SK-N-SH (cell line): Measurements from ENCODE around the gene ACAD10. TPM values are rescaled to one million over a fixed set of nuclear protein-coding genes. Genes with fewer than 3 reads are reported as not detected.

ENCODE experiments used
- CTCF ChIA-PET: fragments of 300-600, 350-600 bp; formaldehyde crosslinking; extraction: SDS; loops from one replicate; lab custom pipeline; 2021; lab: Yijun Ruan, JAX
- POLR2A ChIA-PET: fragments of 350-600 bp; sonication (Branson Sonifier 250); formaldehyde crosslinking; extraction: SDS; loops from one replicate; lab custom pipeline; 2020; ENCODE audit warnings: antibody characterized with exemption, inconsistent platforms; lab: Yijun Ruan, JAX
- DNase-seq: peaks from one replicate; pipeline ENCODE4 v3.0.0; 2012
- H2AFZ ChIP-seq: fragments of 200-600 bp; sonication (generic); 2 replicates; pipeline ENCODE4 v1.8.1; 2016; ENCODE audit warnings: antibody characterized with exemption, mild to moderate bottlenecking, low read depth
- H3F3A ChIP-seq: fragments of 200-600 bp; sonication (generic); replicated peaks from 2 replicates; pipeline ENCODE3; 2016; ENCODE audit warnings: antibody characterized with exemption, mild to moderate bottlenecking; ENCODE audit not compliant: insufficient read depth
- H3K27ac ChIP-seq, 2 experiments: fragments of 200-500 bp in 1 of 2; fragments of 200-600 bp in 1 of 2; sonication (Bioruptor generic) in 1 of 2; sonication (generic), shearing (Covaris generic) in 1 of 2; 2 replicates each; pipeline versions ENCODE4 v1.5.1 to v1.6.1; 2014 to 2016; ENCODE audit warnings: low read depth in 2 of 2, inconsistent platforms in 1 of 2, low read length in 1 of 2, mild to moderate bottlenecking in 1 of 2, mixed read lengths in 1 of 2
- H3K27me3 ChIP-seq: fragments of 200-600 bp; sonication (generic), shearing (Covaris generic); 2 replicates; pipeline ENCODE4 v1.6.1; 2016; ENCODE audit warnings: mixed run types; ENCODE audit not compliant: insufficient read depth
- H3K36me3 ChIP-seq, 2 experiments: fragments of 200-500 bp in 1 of 2; fragments of 200-600 bp in 1 of 2; sonication (Bioruptor generic) in 1 of 2; sonication (generic) in 1 of 2; replicated peaks in 1 of 2; 2 replicates each; pipeline versions ENCODE3 to v1.5.1; 2014 to 2016; ENCODE audit warnings: low read length in 1 of 2, mild to moderate bottlenecking in 1 of 2; ENCODE audit not compliant: insufficient read depth in 2 of 2, control insufficient read depth in 1 of 2
- H3K4me1 ChIP-seq, 2 experiments: fragments of 200-500 bp in 1 of 2; fragments of 200-600 bp in 1 of 2; sonication (Bioruptor generic) in 1 of 2; sonication (generic), shearing (Covaris generic) in 1 of 2; 2 replicates each; pipeline versions ENCODE4 v1.5.1 to v1.6.1; 2014 to 2016; ENCODE audit warnings: low read depth in 1 of 2, low read length in 1 of 2, mixed run types in 1 of 2; ENCODE audit not compliant: insufficient read depth in 2 of 2, control insufficient read depth in 1 of 2
- H3K4me2 ChIP-seq: fragments of 200-600 bp; sonication (generic), shearing (Covaris generic); 2 replicates; pipeline ENCODE4 v1.6.1; 2017; ENCODE audit warnings: mixed run types
- H3K4me3 ChIP-seq, 2 experiments: fragments of 200-500 bp in 1 of 2; fragments of 200-600 bp in 1 of 2; sonication (Bioruptor generic) in 1 of 2; sonication (generic), shearing (Covaris generic) in 1 of 2; 2 replicates each; pipeline versions ENCODE4 v1.5.1 to v1.8.1; 2014 to 2016; ENCODE audit warnings: low read depth in 2 of 2, inconsistent platforms in 1 of 2, low read length in 1 of 2, mild to moderate bottlenecking in 1 of 2, mixed read lengths in 1 of 2, moderate library complexity in 1 of 2
- H3K79me2 ChIP-seq: fragments of 200-600 bp; sonication (generic); 2 replicates; pipeline ENCODE4 v1.8.1; 2017; ENCODE audit warnings: mild to moderate bottlenecking; ENCODE audit not compliant: insufficient read depth
- H3K9ac ChIP-seq: fragments of 200-600 bp; sonication (generic); 2 replicates; pipeline ENCODE4 v1.6.1; 2017; ENCODE audit warnings: mixed run types
- H3K9me2 ChIP-seq: fragments of 200-600 bp; sonication (generic); 2 replicates; pipeline ENCODE4 v1.6.1; 2017; ENCODE audit warnings: mixed run types
- H3K9me3 ChIP-seq: fragments of 200-600 bp; sonication (generic); 2 replicates; pipeline ENCODE4 v1.6.1; 2017; ENCODE audit warnings: mixed run types, mild to moderate bottlenecking, moderate library complexity
- H4K20me1 ChIP-seq: fragments of 200-600 bp; sonication (generic); 2 replicates; pipeline ENCODE4 v1.6.1; 2017; ENCODE audit warnings: mild to moderate bottlenecking, mixed run types; ENCODE audit not compliant: insufficient read depth
- ELF1 ChIP-seq: IDR thresholded peaks from 2 replicates; pipeline ENCODE4 v1.4.0; 2012
- FOSL2 ChIP-seq: IDR thresholded peaks from 2 replicates; pipeline ENCODE4 v1.4.0; 2012; ENCODE audit warnings: low read depth, mild to moderate bottlenecking, moderate library complexity, borderline replicate concordance
- FOXJ3 ChIP-seq: sonication (generic); formaldehyde crosslinking; IDR thresholded peaks from 2 replicates; pipeline ENCODE4 v1.5.1; 2020; ENCODE audit warnings: mild to moderate bottlenecking, missing genetic modification reagents
- FOXM1 ChIP-seq: IDR thresholded peaks from 2 replicates; pipeline ENCODE4 v1.4.0; 2012; ENCODE audit warnings: low read depth, mild to moderate bottlenecking
- JUND ChIP-seq: IDR thresholded peaks from 2 replicates; pipeline ENCODE4 v1.4.0; 2012
- MXI1 ChIP-seq: IDR thresholded peaks from 2 replicates; pipeline ENCODE4 v1.6.1; 2012; ENCODE audit warnings: mild to moderate bottlenecking, low read depth, low read length, improper control_type of control experiment
- NFIC ChIP-seq: IDR thresholded peaks from 2 replicates; pipeline ENCODE4 v1.4.0; 2012; ENCODE audit warnings: borderline replicate concordance
- RAD21 ChIP-seq: IDR thresholded peaks from 2 replicates; pipeline ENCODE4 v1.6.1; 2012; ENCODE audit warnings: mild to moderate bottlenecking, low read length
- RXRA ChIP-seq: IDR thresholded peaks from 2 replicates; pipeline ENCODE4 v1.4.0; 2012; ENCODE audit warnings: low read depth, mild to moderate bottlenecking, borderline replicate concordance
- TCF12 ChIP-seq: IDR thresholded peaks from 2 replicates; pipeline ENCODE4 v1.4.0; 2012
- TEAD4 ChIP-seq: IDR thresholded peaks from 2 replicates; pipeline ENCODE4 v1.4.0; 2012; ENCODE audit warnings: mild to moderate bottlenecking, borderline replicate concordance; ENCODE audit not compliant: insufficient read depth
- YY1 ChIP-seq: IDR thresholded peaks from 2 replicates; pipeline ENCODE4 v1.4.0; 2012; ENCODE audit warnings: low read depth, mild to moderate bottlenecking
- WGBS: methylation state at CpG from one replicate; pipeline ENCODE4 v1.1.6; 2017; ENCODE audit warnings: low lambda C conversion rate; 5-methylcytosine and 5-hydroxymethylcytosine counted together
- polyA plus RNA-seq, 3 experiments: library from polyadenylated mRNA; depleted of rRNA; stranded (reverse); fragments of >200 nt; gene quantifications; 2 replicates each; pipeline ENCODE4 v1.2.3, GENCODE V29; 2012
- TF ChIP-seq, protein P1 (sequence below): fragments of 150-350 bp; IDR thresholded peaks from 2 replicates; pipeline ENCODE4 v1.6.1; 2016; ENCODE audit warnings: mild to moderate bottlenecking, low read depth, low read length
- TF ChIP-seq, protein P2 (sequence below): IDR thresholded peaks from 2 replicates; pipeline ENCODE4 v1.4.0; 2012; ENCODE audit warnings: low read depth
- TF ChIP-seq, protein P3 (sequence below): IDR thresholded peaks from 2 replicates; pipeline ENCODE4; 2012
- TF ChIP-seq, protein P4 (sequence below): IDR thresholded peaks from 2 replicates; pipeline ENCODE4 v1.6.1; 2012; ENCODE audit warnings: mild to moderate bottlenecking, low read depth, low read length, moderate library complexity

ACAD10 gene
- polyA plus RNA-seq, 1 of the 3 experiments (the other 2 are of a cell fraction) = 24.6 TPM

DNA sequence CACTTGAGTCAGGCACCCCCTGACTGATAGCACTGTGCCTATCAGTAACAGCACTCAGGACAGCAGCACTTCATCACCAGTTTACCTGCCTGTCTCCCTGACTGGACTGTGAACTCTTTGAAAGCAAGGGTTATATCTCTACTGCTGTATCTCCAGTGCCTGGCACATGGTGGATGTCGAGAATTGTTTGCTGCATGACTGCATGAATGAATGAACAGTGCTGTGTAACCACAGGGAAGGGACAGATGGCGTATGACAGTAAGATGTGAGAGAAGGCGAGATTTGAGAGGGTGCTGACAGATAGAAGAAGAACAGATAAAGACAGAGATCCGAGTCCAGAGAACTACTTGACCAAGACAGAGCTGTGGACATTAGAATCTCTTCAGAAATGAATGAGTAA is 29.8 kb upstream of the ACAD10 start:
- ChIA-PET CTCF (no interaction called here), POLR2A (no interaction called here)
- DNase-seq = no peak
- H3K79me2 ChIP-seq = no peaks in the 10 kb centered on the region
- no peak overlapping the region for H3K4me3 ChIP-seq
- WGBS = 95% methylated on average over 4 of the region's 4 CpGs
- TF ChIP-seq RAD21 (no peak), FOSL2 (no peak), FOXM1 (no peak), TCF12 (no peak), MXI1 (no peak)
- TF ChIP-seq, protein P1, sequence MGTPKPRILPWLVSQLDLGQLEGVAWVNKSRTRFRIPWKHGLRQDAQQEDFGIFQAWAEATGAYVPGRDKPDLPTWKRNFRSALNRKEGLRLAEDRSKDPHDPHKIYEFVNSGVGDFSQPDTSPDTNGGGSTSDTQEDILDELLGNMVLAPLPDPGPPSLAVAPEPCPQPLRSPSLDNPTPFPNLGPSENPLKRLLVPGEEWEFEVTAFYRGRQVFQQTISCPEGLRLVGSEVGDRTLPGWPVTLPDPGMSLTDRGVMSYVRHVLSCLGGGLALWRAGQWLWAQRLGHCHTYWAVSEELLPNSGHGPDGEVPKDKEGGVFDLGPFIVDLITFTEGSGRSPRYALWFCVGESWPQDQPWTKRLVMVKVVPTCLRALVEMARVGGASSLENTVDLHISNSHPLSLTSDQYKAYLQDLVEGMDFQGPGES = no peak
- TF ChIP-seq, protein P2, sequence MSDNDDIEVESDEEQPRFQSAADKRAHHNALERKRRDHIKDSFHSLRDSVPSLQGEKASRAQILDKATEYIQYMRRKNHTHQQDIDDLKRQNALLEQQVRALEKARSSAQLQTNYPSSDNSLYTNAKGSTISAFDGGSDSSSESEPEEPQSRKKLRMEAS = no peak
- no peaks in the 10 kb centered on the region for H4K20me1 ChIP-seq
- no peaks in the 10 kb centered on the region for H3K9me3 ChIP-seq
- no peaks in the 10 kb centered on the region for H3K9me2 ChIP-seq
- no peaks in the 10 kb centered on the region for H3K4me1 ChIP-seq
- H3K27ac ChIP-seq = no peak overlapping the region
- no peaks in the 10 kb centered on the region for H3F3A ChIP-seq
- no peak overlapping the region for H3K9ac ChIP-seq
- peaks cover 45 to 52% of the 10 kb centered on the region in 2 experiments for H3K36me3 ChIP-seq
- H2AFZ ChIP-seq = no peak overlapping the region
- no peak overlapping the region for H3K4me2 ChIP-seq
- H3K27me3 ChIP-seq = no peaks in the 10 kb centered on the region

DNA sequence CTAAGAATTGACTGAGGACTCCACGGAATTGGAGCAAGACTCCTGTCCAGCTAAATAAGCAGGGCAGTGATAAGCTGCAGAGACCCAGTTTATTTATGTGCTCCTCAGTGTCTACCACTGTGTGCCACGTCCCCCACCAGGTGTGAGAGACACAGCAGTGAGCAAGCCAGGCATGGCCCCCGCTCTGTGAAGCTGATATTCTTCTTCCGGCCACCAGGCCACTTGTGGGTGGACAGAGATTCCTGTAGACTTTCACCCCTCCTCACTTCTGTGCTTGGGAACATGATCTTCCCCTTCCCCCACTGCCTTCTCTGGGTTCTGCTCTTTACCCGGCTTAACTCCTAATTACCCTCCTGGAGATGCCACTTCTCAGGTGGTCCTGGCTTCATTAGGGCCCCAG is 21.4 kb upstream of the ACAD10 start:
- H3F3A ChIP-seq = no peaks in the 10 kb centered on the region
- WGBS = 93% methylated on average over 5 of the region's 5 CpGs
- peaks cover 36 to 43% of the 10 kb centered on the region in 2 experiments for H3K36me3 ChIP-seq
- H3K9ac ChIP-seq = no peak overlapping the region
- H3K9me2 ChIP-seq = no peaks in the 10 kb centered on the region
- H3K9me3 ChIP-seq = no peaks in the 10 kb centered on the region
- no peak overlapping the region for H3K4me2 ChIP-seq
- TF ChIP-seq RXRA = no peak
- no peak for TF ChIP-seq NFIC
- no peak for TF ChIP-seq FOXJ3
- TF ChIP-seq, protein P3, sequence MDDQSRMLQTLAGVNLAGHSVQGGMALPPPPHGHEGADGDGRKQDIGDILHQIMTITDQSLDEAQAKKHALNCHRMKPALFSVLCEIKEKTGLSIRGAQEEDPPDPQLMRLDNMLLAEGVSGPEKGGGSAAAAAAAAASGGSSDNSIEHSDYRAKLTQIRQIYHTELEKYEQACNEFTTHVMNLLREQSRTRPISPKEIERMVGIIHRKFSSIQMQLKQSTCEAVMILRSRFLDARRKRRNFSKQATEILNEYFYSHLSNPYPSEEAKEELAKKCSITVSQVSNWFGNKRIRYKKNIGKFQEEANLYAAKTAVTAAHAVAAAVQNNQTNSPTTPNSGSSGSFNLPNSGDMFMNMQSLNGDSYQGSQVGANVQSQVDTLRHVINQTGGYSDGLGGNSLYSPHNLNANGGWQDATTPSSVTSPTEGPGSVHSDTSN = no peak
- no peak for TF ChIP-seq ELF1
- TF ChIP-seq, protein P2 = no peak
- no peak for TF ChIP-seq YY1
- TF ChIP-seq FOXM1 = no peak
- no peak for TF ChIP-seq MXI1
- TF ChIP-seq JUND = no peak
- TF ChIP-seq, protein P4, sequence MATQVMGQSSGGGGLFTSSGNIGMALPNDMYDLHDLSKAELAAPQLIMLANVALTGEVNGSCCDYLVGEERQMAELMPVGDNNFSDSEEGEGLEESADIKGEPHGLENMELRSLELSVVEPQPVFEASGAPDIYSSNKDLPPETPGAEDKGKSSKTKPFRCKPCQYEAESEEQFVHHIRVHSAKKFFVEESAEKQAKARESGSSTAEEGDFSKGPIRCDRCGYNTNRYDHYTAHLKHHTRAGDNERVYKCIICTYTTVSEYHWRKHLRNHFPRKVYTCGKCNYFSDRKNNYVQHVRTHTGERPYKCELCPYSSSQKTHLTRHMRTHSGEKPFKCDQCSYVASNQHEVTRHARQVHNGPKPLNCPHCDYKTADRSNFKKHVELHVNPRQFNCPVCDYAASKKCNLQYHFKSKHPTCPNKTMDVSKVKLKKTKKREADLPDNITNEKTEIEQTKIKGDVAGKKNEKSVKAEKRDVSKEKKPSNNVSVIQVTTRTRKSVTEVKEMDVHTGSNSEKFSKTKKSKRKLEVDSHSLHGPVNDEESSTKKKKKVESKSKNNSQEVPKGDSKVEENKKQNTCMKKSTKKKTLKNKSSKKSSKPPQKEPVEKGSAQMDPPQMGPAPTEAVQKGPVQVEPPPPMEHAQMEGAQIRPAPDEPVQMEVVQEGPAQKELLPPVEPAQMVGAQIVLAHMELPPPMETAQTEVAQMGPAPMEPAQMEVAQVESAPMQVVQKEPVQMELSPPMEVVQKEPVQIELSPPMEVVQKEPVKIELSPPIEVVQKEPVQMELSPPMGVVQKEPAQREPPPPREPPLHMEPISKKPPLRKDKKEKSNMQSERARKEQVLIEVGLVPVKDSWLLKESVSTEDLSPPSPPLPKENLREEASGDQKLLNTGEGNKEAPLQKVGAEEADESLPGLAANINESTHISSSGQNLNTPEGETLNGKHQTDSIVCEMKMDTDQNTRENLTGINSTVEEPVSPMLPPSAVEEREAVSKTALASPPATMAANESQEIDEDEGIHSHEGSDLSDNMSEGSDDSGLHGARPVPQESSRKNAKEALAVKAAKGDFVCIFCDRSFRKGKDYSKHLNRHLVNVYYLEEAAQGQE = no peak
- no peak for TF ChIP-seq TEAD4
- H3K79me2 ChIP-seq = peaks cover 4% of the 10 kb centered on the region; the same call in 1 of the 2 replicates
- H3K4me3 ChIP-seq = no peak overlapping the region
- H3K27me3 ChIP-seq = no peaks in the 10 kb centered on the region
- no peak overlapping the region for H3K27ac ChIP-seq
- POLR2A ChIA-PET = no interaction called here
- no peak overlapping the region for H2AFZ ChIP-seq
- H3K4me1 ChIP-seq = no peaks in the 10 kb centered on the region
- CTCF ChIA-PET = interaction anchor here (2.4 kb wide), 1 partner anchor 268 kb away, joined by 9 read pairs; no protein-coding TSS in a partner anchor
- no peaks in the 10 kb centered on the region for H4K20me1 ChIP-seq
- DNase-seq = no peak
